ENCODE data around the gene DGKB.

DGKB gene

DNA sequence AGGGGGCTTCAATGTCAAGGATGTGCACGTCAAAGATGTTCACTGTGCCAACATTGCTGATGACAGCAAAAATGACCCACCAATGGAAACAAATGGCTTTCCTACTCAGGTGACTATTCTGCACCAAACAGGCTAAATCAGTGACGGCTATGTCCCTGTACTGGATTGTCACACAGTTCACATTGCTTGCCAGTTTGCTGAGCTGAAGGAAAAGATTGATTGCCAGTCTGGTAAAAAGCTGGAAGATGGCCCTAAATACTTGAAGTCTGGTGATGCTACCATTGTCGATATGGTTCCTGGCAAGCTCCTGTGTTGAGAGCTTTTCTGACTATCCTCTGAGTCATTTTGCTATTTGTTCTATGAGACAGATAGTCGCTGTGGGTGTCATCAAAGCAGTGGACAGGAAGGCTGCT is 710.9 kb downstream of the DGKB start:
- no peak for DNase-seq (ENCODE audit: low spot score in 2 of 2)
- H3K4me3 ChIP-seq, result no peak overlapping the region
- no peaks in the 10 kb centered on the region for H3K36me3 ChIP-seq (replicated peaks)
- H3K27me3 ChIP-seq (ENCODE audit: low read depth), result no peaks in the 10 kb centered on the region
- no peaks in the 10 kb centered on the region for H3K4me1 ChIP-seq
- no peaks in the 10 kb centered on the region for H3K9me3 ChIP-seq
- in situ Hi-C loops (cut with MboI; ENCODE audit: low sequenced_read_pairs), result no loop called here

DNA sequence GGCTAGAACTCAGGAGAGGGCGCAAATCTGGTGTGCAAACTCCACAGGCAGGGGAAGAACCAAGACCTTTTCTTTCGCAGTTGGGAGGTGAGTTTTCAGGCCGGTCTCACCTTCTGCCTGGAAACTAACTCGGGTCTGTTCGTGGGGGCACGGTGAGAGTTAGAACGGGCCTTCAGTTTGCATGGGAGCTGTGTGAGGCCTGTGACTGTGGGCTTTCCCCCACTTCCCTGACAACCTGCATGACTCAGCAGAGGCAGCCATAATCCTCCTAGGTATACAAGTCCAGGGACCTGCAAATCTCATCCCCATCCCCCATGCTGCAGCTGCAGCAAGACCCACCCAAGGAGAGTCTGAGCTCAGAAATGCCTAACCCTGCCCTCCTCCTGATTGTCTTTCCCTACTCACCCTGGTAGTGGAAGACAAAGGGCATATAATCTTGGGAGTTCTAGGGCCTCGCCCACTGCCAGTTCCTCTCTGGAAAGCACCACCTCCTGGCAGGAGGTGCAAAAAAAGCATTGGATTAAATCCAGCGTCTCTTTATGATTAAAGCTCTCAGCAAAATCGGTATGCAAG is 718.2 kb downstream of the DGKB start:
- no peaks in the 10 kb centered on the region for H3K4me1 ChIP-seq
- no peak for DNase-seq (ENCODE audit: low spot score in 2 of 2)

DNA sequence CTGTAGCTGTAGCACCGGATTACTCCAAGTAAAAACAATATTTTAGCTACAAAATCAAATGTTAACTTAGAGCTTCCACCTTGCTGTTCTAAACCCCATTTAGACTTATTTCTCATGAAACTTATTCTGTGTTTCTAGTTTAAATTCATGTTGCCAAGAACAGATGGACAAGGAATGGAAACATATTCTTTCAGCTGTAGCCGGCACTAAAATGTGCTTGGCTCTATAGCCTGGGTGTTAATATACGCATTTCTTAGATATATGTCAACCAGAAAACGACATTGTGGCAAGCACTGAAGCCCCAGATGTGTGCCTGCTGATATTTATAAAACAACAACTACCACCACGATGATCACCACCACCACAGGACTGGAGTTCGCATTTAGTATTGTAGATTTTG is 722.8 kb downstream of the DGKB start:
- no peaks in the 10 kb centered on the region for H3K36me3 ChIP-seq (replicated peaks)

More for the DNA sequence above, 718.2 kb downstream of the DGKB start:
- no peaks in the 10 kb centered on the region for H3K27me3 ChIP-seq (ENCODE audit: low read depth)
- no peaks in the 10 kb centered on the region for H3K9me3 ChIP-seq
- no peak overlapping the region for H3K4me3 ChIP-seq
- no peaks in the 10 kb centered on the region for H3K36me3 ChIP-seq (replicated peaks)
- in situ Hi-C loops (cut with MboI; ENCODE audit: low sequenced_read_pairs), result no loop called here

DNA sequence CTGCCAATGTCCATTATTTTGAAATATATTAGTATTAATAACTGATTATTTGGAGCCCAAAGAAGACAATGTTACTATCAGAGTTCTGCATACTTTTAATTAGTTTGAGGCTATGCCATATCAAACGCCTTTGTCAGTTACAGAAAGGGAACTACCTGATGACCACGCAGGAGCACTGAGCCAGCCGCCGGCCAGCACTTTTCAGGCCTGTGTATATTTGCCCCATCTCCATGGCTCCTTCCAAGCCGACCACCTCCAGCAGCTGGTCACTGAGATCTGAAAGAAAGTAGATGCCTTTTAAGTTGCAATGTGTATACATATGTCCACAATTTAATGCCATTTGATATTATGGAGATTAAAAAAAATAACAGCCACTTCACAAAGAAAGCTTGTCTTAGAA is 724.7 kb downstream of the DGKB start:
- Histone ChIP-seq H3K4me3 (no peak overlapping the region), H3K9me3 (no peaks in the 10 kb centered on the region), H3K36me3 (replicated peaks) (no peaks in the 10 kb centered on the region), H3K4me1 (no peaks in the 10 kb centered on the region), H3K27me3 (ENCODE audit: low read depth) (no peaks in the 10 kb centered on the region)
- DNase-seq (ENCODE audit: low spot score in 2 of 2), result no peak
- in situ Hi-C loops (cut with MboI; ENCODE audit: low sequenced_read_pairs), result no loop called here

More for the DNA sequence above, 722.8 kb downstream of the DGKB start:
- DNase-seq (ENCODE audit: low spot score in 2 of 2), result no peak
- no peaks in the 10 kb centered on the region for H3K9me3 ChIP-seq
- no peaks in the 10 kb centered on the region for H3K27me3 ChIP-seq (ENCODE audit: low read depth)
- in situ Hi-C loops (cut with MboI; ENCODE audit: low sequenced_read_pairs), result no loop called here
- H3K4me1 ChIP-seq, result no peaks in the 10 kb centered on the region
- H3K4me3 ChIP-seq, result no peak overlapping the region

DNA sequence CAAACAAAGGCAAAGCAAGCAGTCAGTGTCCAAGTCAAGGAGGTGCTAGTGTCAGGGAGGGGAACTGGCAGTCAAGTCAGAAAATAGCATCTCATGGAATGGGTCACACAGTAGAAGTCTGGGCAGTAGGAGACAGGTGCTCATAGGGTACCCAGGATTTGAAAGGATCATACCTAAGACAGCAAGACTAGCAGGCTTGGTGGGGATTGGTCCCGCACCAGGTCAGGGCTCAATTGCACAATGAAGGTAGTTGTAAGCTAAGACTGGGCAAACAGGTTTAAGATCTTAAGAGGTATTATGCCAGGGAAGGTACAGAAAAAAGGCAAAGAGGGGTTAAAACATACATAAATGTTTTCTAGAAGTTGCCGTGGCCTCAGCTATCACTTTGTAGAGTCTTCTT is 731.7 kb downstream of the DGKB start:
- no peaks in the 10 kb centered on the region for H3K36me3 ChIP-seq (replicated peaks)
- H3K27me3 ChIP-seq (ENCODE audit: low read depth), result no peaks in the 10 kb centered on the region
- no peaks in the 10 kb centered on the region for H3K4me1 ChIP-seq
- in situ Hi-C loops (cut with MboI; ENCODE audit: low sequenced_read_pairs), result no loop called here
- no peak overlapping the region for H3K4me3 ChIP-seq
- no peaks in the 10 kb centered on the region for H3K9me3 ChIP-seq
- DNase-seq (ENCODE audit: low spot score in 2 of 2), result no peak

DNA sequence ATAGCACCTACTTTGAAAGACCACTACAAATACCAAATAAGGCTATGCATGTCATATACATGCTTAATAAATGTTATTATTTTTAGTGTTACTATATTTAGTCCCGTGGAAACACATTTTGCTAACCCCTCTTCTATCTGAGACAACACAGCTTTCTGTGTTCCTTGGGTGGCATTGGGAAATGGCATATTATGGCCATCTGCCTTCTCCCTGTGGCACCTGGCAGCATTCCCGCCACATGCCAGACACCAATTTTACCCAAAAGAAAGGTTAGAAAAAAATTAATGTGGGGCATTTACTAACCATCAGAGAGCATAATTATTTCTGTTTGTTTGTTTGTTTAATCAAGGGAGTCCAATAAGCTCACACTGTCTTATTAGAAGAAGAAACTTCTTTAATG is 744.4 kb downstream of the DGKB start:
- Histone ChIP-seq H3K9me3 (no peaks in the 10 kb centered on the region), H3K4me1 (no peaks in the 10 kb centered on the region), H3K4me3 (no peak overlapping the region), H3K27me3 (ENCODE audit: low read depth) (no peaks in the 10 kb centered on the region), H3K36me3 (replicated peaks) (no peaks in the 10 kb centered on the region)
- DNase-seq (ENCODE audit: low spot score in 2 of 2), result no peak
- in situ Hi-C loops (cut with MboI; ENCODE audit: low sequenced_read_pairs), result no loop called here

DNA sequence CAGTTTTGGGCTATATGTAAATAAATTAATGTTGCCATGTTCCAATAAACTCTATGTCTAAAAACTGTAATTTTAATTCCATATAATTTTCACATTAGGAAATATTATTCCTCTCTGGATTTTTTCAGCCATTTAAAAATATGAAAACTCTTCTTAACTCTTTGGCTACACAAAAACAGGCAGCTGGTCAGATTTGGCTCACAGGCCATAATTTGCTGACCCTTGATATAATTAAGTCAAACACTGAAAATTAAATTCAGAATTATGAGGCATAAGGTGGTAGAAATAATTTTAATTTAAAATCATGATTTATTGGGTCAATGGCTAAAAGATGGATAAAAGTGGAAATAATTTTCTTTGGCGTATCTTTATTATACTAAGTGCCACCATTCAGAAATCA is 746.1 kb downstream of the DGKB start:
- Histone ChIP-seq H3K4me1 (no peaks in the 10 kb centered on the region), H3K4me3 (no peak overlapping the region), H3K36me3 (replicated peaks) (no peaks in the 10 kb centered on the region), H3K27me3 (ENCODE audit: low read depth) (no peaks in the 10 kb centered on the region), H3K9me3 (no peaks in the 10 kb centered on the region)
- in situ Hi-C loops (cut with MboI; ENCODE audit: low sequenced_read_pairs), result no loop called here
- DNase-seq (ENCODE audit: low spot score in 2 of 2), result no peak

DNA sequence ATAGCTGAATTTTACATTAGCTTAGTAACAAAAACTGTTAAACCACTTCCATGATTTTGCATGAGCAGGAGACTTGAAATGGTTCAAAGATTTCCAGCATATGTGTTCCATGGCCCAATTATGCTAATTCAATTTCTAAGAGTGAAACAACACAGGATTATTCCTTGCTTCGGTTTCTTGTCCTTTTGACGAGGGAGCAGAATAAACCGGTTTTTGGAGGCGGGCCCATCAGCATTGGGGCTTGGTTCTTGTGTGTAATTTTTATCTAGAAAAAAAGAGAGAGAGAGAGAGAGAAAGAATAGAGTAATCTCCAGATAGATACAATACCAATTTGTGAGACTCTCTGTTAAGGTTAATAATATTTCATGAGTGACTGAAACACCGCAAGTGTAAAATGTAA is 753.6 kb downstream of the DGKB start:
- in situ Hi-C loops (cut with MboI; ENCODE audit: low sequenced_read_pairs), result no loop called here
- DNase-seq (ENCODE audit: low spot score in 2 of 2), result no peak
- H3K4me3 ChIP-seq, result no peak overlapping the region
- H3K9me3 ChIP-seq, result no peaks in the 10 kb centered on the region
- no peaks in the 10 kb centered on the region for H3K36me3 ChIP-seq (replicated peaks)
- H3K27me3 ChIP-seq (ENCODE audit: low read depth), result peaks cover 3% of the 10 kb centered on the region; the same call in 1 of the 2 replicates
- no peaks in the 10 kb centered on the region for H3K4me1 ChIP-seq

DNA sequence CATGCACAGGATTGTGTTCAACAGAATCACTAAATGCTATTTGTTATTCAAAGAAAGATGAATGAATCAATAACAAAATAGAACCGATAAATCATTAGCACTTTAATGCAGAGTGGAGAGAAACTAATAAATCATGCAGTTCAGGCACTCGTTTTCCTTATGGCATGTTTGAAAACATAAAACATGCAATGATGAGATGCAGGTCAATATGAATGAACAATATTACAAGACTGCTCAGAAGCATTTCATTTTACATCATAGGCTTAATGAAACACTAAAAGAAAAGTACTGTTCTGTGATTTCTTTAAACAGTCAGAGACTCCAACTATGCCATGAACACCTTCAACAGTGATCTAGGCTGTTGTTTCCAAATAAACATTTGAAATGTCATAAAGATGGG is 755.0 kb downstream of the DGKB start:
- DNase-seq (ENCODE audit: low spot score in 2 of 2), result no peak
- H3K9me3 ChIP-seq, result no peaks in the 10 kb centered on the region
- H3K36me3 ChIP-seq (replicated peaks), result no peaks in the 10 kb centered on the region
- H3K4me1 ChIP-seq, result no peaks in the 10 kb centered on the region
- H3K4me3 ChIP-seq, result no peak overlapping the region
- in situ Hi-C loops (cut with MboI; ENCODE audit: low sequenced_read_pairs), result no loop called here
- H3K27me3 ChIP-seq (ENCODE audit: low read depth), result peaks cover 3% of the 10 kb centered on the region; the same call in 1 of the 2 replicates

DNA sequence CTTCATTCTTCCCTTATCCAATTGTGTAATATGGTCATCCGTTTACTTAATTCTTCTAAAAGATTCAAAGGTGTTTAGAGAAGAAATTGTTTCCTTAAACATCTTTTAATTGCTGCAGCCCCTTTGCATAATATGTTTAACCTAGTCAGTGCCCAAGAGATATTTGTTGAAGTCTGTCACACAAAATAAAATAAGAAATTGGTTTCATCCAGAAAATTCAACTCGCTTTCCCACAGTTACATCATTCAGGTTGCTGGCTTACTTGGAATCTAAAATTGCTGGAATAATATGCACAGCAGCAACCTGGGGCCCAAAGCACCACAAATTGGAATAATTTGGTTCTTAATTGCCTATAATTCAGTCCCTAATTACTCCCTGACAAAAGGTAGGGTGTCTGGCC is 758.0 kb downstream of the DGKB start:
- in situ Hi-C loops (cut with MboI; ENCODE audit: low sequenced_read_pairs), result no loop called here
- no peak for DNase-seq (ENCODE audit: low spot score in 2 of 2)
- H3K9me3 ChIP-seq, result no peaks in the 10 kb centered on the region
- H3K27me3 ChIP-seq (ENCODE audit: low read depth), result peaks cover 3% of the 10 kb centered on the region; the same call in 1 of the 2 replicates
- H3K4me1 ChIP-seq, result no peaks in the 10 kb centered on the region
- H3K36me3 ChIP-seq (replicated peaks), result no peaks in the 10 kb centered on the region
- no peak overlapping the region for H3K4me3 ChIP-seq

DNA sequence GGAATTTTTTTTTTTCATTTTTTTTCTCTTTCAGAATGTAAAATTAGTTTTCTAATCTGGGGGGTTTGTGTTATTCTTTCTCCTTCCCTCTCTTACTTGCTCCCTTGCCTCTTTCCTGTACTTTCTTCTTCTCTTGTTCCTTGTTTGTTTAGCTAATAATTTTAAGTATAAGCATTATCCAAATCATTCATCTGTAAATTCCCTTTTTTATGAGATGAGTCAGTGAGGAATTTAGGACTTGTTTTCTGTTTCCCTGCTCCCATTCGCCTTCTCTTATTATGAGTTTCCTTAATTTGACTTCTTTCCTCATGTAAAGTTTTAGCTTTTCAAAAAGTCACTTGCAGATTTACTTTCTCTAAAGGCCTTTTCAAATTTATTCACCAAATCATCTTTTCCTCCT is 758.4 kb downstream of the DGKB start:
- H3K27me3 ChIP-seq (ENCODE audit: low read depth), result peaks cover 3% of the 10 kb centered on the region; the same call in 1 of the 2 replicates
- no peaks in the 10 kb centered on the region for H3K4me1 ChIP-seq
- H3K4me3 ChIP-seq, result no peak overlapping the region
- H3K9me3 ChIP-seq, result no peaks in the 10 kb centered on the region
- in situ Hi-C loops (cut with MboI; ENCODE audit: low sequenced_read_pairs), result no loop called here
- H3K36me3 ChIP-seq (replicated peaks), result no peaks in the 10 kb centered on the region
- DNase-seq (ENCODE audit: low spot score in 2 of 2), result no peak

DNA sequence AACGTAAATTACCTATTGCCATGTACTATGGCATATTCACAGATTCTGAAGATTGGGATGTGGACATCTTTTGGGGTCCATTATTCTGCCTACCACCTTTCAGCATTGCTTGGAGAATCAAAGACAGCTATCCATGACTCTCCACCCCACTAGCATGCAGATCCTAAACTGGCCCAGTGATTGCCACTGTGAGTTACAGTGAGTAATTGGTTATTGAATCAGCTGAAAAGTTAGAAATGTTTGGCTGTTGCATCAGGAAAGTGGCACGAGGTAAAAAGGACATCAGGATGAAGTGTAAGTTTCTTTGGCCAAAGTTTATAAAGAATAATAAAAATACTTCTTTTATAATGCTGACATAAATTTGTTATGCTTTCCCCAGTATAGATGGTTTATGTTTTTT is 764.9 kb downstream of the DGKB start:
- Histone ChIP-seq H3K4me1 (no peaks in the 10 kb centered on the region), H3K27me3 (ENCODE audit: low read depth) (no peaks in the 10 kb centered on the region), H3K4me3 (no peak overlapping the region), H3K9me3 (no peaks in the 10 kb centered on the region), H3K36me3 (replicated peaks) (no peaks in the 10 kb centered on the region)
- in situ Hi-C loops (cut with MboI; ENCODE audit: low sequenced_read_pairs), result no loop called here
- no peak for DNase-seq (ENCODE audit: low spot score in 2 of 2)

DNA sequence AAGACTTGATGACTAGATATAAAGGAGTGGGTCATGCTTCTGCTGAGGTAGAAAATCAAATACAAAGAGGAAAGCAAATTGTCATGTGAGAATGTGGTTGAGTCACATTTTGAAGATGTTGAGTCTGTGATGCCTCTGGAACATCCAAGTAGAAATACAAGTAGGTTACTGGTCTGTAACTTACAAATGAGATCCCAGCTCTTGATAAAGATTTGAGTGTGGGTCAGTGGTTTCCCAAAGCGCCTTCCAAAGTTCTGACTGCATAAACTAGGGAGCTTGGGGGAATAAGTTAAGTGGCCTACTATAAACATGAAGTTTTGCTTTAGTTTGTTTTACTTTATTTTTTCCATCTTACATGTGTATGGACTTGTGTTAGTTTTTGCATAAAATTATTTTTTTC is 768.8 kb downstream of the DGKB start:
- in situ Hi-C loops (cut with MboI; ENCODE audit: low sequenced_read_pairs), result no loop called here
- no peaks in the 10 kb centered on the region for H3K9me3 ChIP-seq
- no peak overlapping the region for H3K4me3 ChIP-seq
- no peaks in the 10 kb centered on the region for H3K4me1 ChIP-seq
- no peak for DNase-seq (ENCODE audit: low spot score in 2 of 2)
- no peaks in the 10 kb centered on the region for H3K36me3 ChIP-seq (replicated peaks)
- H3K27me3 ChIP-seq (ENCODE audit: low read depth), result no peaks in the 10 kb centered on the region

DNA sequence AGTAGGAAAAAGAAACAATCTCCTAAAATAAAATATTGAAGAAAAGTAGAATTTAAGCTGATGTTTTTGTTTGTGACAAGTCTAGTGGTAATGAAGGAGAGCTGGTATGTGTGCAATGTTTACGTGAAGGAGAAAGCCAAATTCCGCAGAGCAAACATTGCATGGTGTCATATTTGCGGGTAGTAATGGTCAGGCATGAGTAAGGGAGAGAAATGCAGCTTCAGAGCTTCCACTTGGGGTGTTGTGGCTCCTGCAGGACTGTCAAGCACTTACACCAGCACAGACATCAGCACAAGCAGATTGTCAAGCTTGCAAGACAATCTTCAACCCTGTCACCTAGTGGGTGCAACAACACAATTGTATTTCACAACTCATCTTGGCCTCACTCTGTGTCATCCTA is 776.6 kb downstream of the DGKB start:
- DNase-seq (ENCODE audit: low spot score in 2 of 2), result no peak
- H3K4me3 ChIP-seq, result no peak overlapping the region
- H3K27me3 ChIP-seq (ENCODE audit: low read depth), result no peaks in the 10 kb centered on the region
- peaks cover 3% of the 10 kb centered on the region; the same call in 1 of the 2 replicates for H3K4me1 ChIP-seq
- H3K36me3 ChIP-seq (replicated peaks), result no peaks in the 10 kb centered on the region
- no peaks in the 10 kb centered on the region for H3K9me3 ChIP-seq
- in situ Hi-C loops (cut with MboI; ENCODE audit: low sequenced_read_pairs), result no loop called here

DNA sequence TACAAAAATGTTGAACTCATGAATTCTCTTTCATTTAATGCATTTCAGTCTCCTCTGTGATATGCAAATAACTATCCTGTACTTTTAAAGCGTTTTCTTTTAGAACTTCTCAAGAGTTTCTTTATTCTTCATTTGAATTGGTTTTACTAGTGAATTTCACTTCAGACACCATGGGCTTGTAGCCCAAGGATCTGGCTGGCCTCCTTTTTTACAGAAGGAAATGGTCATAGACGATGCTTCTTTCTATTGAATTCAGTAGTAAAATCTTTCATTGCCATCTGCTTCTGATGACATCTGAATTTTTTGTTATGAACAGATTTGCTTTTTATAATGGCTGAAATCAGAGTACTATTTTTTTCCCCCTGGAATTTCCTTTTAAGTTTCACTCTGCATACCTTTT is 777.8 kb downstream of the DGKB start:
- Histone ChIP-seq H3K27me3 (ENCODE audit: low read depth) (no peaks in the 10 kb centered on the region), H3K36me3 (replicated peaks) (no peaks in the 10 kb centered on the region), H3K4me1 (peaks cover 3% of the 10 kb centered on the region; the same call in 1 of the 2 replicates), H3K9me3 (no peaks in the 10 kb centered on the region), H3K4me3 (no peak overlapping the region)
- in situ Hi-C loops (cut with MboI; ENCODE audit: low sequenced_read_pairs), result no loop called here
- DNase-seq (ENCODE audit: low spot score in 2 of 2), result peak; percentile 9 to 57
